NCI-H526 treated with DMSO at 0.1 percent for 48 hours (cell line): ENCODE measurements around the gene GZF1.

Experiments
- DNase-seq: peaks from one replicate; lab custom pipeline; 2025; lab: John Stamatoyannopoulos, UW

Gene GZF1

DNA sequence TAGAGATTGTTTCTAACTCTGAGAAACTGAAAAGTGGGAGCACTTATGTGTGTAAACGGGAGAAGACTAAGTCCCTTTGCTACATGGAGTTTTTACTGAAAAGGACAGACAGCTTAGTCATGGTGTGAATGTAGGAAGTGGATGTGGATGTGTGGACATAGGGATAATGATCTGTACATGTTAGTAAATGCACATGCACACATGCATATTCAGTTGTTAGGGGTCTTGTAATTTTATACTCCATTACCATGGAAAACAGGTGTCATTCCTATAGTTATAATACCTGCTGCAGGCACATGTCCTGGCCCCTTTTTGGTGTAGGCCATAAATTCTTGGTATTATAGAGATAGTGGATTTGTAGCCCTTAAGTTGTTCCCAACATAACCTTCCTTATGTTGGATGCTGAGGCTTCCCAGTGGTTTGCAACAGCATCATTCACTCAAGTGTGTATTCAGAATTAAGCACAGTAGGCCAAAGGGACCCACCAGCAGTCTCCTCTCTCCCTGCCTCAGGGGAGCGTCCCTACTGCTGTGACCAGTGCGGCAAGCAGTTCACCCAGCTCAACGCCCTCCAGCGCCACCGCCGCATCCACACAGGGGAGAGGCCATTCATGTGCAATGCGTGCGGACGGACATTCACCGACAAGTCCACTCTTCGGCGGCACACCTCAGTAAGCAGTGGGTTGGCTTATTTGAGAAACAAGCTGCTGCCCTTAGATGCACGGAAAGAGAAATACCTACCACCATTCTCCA lies 7.3 kb downstream of the GZF1 start:
- DNase-seq, result no peak

DNA sequence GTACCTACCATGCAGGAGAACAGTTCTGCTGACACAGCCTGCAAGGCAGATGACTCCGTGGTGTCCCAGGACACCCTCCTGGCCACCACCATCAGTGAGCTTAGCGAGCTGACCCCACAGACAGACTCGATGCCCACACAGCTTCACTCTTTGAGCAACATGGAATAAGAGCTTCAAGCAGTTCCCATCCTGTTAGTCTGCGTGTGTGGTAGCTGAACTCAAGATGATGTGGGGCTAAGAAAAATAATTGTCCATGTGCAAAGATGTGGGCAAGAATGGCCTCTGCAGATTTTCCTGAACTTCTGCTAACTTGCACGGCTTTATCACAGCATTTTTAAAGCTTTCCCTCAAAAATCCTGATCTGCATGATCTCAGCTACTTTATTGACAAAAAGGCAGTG lies 8.3 kb downstream of the GZF1 start:
- DNase-seq, result no peak

DNA sequence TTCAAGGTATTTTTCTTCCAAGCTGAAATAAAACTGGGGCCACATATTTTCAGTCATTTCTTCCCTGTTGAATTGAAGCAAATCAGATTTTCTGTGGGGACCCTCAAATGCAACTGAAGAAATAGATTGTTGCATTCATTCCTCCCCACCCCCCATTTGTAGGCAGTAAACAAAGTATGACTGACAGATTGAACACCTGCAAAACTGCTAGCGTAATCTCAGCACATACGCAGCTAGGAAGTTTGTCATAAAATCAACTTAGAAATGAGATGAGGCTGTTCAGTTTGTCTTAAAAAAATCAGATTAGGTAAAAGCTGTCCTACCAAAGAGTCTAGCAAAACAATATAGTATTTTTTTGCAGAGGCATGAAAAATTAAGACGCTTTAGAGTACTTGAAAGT lies 8.9 kb downstream of the GZF1 start:
- no peak for DNase-seq

DNA sequence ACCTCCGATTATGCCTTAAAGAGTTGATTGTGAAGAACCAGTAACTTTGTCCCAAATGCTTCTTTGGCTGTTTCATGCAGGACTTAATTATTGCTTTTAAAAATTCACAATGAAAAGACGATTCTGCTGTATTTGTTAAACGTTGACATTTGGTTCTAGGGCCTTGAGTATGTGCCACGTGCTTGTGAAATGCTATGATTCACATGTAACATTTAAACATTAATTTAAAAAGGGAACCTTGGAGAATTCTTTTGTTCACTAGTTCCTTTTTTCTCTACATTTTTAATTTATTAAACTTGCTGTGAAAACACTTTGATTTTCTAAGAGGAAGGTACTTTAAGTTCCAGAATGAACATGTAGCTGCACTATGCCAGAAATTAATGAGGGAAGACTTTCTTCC lies 9.5 kb downstream of the GZF1 start:
- no peak for DNase-seq

DNA sequence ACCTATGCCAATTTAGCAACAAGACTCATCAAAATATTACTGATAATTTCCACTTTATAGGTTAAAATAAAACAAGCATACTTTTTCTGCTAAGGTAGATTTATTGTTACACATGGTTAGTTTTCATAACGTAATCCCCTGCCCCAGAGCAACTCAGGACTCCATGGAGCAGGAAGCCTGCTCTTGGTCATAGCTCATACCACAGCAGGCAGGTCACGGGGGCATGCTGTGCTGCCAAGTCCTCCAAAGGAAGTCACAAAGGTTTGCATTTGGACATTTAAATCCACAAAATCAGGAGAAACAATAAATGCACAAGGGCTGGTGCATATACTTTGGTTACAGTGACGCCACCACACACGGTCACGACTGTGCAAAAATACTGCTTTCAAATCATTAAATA lies 12.5 kb downstream of the GZF1 start:
- DNase-seq, result no peak

DNA sequence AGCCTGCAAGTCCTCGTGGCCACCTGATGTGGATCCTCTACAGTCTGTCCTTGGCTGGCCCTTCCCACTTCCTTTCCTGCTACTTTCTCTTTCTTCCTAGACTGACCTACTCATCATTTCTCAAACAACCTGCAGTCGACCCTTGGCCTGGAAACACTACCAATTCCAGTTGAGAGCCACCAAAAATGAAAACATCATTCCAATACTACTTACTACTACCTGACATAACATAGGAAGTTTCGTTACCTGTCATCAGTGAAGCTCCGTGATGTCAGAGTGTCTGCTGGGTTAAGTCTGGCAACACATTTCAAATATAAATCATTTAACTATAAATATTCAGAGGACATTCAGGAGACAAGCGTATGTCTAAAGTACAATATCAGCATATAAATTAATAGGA lies 13.8 kb downstream of the GZF1 start:
- DNase-seq, result no peak

DNA sequence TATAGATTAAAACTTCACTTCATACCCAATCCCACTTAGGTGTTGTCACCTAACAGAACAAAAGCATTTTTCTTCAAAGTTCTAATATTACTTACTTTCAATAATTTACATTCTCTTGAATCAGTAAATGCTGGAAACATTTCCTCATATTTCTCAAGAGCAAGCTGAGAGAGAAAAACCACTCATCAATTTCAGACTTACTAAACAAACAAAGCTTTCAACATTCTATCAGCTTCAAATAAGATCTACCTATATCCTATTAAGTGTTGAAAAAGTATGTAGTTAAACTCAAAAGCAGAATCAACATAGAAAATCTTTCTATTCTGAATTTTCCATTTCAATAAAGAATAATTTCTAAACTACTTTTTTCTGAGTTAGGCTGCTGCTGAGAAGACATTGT lies 17.8 kb downstream of the GZF1 start:
- DNase-seq, result no peak

DNA sequence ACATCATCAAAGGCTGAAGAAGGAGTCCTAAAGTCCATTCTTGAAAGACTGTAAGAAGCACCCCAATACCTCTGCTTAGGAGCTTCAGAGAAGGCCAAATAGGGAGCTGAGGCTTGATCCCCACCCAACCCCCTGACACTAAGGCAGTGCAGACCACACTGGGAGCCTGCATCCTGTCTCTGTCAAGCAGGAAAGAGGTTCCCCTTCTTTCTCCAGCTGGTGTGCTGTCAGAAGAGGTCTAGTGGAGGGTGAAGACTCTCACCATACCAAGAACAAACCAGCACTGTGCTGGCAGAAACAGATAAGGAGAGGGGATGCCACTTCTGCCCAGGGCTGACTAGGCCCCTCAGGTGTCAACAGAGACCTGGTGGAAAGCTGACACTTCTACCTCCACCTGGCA lies 19.9 kb downstream of the GZF1 start:
- DNase-seq, result no peak

DNA sequence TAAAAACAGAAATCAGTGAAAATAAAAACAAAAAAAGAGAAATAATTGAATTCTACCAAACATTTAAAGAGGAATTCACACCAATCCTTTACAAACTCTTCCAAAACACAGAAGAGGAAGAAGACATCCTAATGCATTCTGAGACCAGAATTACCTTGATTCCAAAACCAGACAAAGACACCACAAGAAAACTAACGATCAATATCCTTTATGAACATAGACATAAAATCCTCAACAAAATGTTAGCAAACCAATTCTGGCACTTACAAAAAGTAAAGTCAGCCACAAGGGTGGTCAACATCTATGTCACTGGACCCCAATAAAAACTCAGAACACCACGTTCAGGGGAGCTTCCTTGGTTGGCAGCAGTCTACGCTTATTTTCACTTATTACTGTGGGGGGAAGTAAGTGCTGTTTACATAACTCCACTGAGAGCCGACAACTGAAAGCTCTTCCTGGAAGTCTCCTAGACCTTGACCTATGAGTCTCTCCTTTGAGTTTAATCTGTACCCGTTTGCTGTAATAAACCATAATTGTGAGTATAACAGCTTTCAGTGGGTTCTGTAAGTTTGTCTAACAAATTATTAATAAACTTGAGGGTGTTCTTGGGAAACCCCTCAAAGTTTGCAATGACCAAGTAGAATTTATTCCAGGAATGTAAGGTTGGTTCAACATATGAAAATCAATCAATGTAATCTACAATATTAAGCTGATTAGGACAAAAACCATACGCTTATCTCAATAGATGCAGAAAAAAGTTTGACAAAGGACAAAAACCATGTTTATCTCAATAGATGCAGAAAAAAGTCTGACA lies 24.5 kb downstream of the GZF1 start:
- no peak for DNase-seq

DNA sequence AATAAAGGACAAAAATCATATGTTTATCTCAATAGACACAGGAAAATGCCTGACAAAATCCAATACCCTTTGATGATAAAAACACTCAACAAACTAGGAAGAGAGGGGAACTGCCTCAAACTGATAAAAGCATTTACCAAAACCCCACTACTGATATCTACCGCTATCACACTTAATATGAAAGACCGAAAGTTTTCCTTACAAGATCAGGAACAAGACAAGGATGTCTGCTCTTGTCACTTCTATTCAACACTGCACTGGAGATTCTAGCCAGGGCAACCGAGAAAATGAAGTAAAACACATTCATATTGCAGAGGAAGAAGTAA lies 25.1 kb downstream of the GZF1 start:
- DNase-seq, result no peak

DNA sequence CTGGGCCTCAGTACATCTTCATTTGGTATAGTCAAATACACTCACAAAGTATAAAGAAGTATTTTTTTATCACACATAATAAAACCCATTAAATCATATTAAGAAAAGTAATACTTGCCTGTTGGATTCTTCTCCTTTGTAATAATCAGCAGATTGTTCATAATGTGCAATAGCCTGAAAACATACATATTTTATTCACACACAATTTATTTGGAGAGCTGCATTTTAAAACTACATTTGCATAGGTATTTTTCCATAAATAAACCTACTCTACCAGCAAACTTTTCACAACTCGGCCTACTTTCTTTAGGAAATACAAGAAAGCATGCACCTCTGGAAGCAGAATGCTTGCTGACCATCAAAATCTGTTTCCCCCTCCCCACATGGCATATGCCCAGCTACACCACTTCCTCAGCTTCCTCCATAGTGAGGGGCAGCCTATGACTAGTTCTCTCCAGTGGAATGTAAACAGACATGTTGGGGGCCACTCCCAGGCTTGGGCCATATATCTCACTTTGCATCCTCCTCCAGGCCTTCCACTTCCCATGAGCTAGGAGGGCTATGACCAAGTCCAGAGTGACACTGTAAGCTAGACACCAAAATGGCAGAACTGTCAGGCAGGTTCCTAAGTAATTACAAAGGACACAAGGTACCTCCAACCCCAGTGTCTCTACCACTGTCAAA lies 28.3 kb downstream of the GZF1 start:
- no peak for DNase-seq

DNA sequence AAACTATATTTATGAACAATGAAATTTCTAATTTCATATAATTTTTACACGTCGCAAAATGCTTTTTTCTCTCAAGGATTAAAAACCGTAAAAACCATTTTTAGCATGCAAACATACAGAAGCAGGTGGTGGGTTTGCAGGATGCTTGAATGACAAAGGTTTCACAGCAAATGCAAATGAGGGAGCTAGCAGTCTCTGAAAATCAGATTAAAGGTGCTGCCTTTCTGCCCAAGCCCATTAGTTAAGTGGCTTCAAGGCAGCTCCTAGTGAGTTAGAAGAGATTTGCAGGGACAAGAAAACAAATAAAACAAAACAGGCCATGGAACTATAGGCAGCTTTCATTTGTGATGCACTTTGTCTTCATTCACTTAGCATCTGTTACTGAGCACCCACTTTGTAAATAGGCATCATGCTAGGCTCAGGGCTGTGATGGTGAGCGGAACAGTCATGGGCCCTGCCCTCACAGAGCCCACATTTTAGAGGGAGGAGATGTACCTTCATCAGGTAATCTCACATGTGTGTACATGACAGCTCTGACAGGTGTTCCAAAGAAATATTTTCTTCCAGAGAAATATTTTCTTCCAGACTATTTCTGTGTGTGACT lies 29.8 kb downstream of the GZF1 start:
- peak; percentile 21 for DNase-seq

DNA sequence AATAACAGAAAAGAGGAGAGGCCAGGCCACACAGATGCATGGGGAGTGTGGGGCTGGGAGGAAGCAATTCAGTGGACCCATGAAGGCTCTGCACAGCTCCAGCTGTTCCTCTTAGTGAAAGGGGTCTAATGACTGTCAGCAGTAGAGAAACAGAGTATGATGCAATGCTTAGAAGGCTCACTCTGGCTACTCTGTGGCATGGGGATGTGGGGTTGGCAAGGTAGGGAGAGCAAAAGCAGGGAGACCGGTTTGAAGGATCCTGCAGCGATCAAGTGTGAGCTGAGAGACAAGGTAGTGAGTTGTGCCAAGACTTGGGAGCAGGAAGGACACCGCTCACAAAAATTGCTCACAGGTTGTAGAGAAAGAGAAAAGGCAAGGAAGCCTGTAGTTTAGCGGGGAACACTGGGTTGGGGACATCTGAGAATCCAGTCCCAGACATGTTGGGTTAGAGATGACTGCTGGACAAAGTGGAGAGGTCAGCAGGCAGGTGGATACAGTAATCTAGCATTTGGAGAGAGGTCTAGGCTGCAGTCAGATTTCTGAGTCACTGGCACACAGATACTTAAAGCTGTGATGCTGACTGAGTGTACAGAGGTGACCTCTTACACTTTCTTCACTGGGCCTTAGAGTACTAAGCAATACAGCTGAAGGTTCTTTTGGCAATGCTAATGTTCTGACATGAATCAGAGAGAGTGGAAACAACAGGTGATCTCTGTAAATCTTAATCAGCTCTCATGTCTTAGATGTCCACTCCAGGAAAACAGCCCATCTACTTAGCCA lies 32.2 kb downstream of the GZF1 start:
- DNase-seq, result no peak

DNA sequence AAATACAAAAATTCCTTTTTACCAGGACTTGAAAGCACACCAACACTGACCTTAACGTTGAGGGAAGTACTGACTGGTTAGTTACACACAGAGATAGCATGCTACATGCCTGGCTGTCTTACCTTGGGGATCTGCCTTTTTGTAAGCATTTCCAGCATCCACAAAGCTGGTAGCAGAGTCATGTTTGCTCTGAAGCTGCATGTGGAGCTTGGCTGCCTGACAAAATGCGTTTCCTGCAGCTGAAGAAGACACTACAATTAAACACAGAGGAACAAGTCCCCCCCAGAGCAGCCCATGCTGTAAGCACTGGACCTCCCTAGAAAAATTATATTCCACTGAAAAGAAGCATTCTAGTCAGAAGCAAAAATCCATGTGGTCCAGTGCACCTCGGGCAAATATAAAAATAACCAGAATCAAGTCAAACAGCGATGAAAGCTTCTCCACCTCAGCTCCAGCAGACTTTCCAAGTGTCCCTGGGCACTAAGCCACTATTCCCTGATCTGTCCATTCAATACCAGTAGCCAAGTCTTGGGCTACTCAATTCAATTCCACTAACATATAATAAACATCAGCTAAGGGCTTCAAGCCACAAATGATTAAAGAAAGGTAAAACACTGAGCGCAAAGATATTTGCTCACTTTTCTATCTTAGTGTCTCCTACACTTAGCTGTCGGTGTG lies 35.1 kb downstream of the GZF1 start:
- DNase-seq, result no peak

DNA sequence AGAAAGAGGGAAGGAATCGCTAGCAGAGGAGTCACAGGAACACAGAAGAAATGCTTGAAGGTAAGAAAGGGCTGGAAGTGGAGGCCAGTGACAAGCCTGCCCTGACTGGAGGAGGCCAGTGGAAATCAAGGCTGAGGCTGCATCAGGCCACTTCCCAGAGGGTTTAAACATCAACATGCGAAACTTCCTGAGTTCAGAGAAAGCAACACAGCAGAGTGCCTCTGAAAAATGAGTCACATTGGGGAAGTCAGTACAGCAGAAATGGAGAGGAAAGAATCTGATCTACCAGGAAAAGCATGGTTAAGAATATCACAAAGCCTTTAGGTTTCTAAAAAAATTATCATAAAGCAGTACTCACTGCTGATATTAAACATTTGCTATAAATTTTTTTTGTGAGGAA lies 36.0 kb downstream of the GZF1 start:
- no peak for DNase-seq

DNA sequence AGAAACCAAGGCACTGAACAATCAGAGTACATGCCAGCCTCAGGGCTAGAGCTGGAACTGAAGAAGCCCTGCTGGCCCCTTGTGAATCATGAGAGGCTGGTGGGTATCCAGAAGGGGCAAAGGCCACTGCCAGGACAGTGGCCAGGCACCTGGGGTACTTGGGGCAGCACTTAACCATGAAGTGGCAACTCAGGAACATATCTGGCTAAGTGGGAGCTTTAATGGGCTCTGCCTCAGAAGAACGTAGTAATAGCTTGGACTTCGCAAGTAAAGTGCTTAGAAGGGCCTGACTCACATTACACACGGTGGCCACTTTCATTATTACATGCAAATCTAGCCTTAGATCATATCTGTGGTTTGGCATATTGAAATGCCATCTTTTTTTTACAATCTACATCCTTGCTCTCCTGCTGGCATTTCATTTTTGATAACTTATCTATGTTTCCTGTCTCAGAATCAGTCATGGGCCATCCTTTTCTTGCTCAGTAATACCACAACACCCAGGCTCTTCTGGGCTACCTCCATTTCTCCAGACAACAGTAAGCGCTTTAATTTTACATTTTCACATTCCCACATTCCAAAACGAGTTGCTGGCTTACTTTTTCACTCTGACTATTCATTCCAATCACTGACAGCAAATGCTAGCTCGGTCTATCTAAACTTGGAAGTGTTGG lies 37.7 kb downstream of the GZF1 start:
- peak; percentile 63 for DNase-seq

DNA sequence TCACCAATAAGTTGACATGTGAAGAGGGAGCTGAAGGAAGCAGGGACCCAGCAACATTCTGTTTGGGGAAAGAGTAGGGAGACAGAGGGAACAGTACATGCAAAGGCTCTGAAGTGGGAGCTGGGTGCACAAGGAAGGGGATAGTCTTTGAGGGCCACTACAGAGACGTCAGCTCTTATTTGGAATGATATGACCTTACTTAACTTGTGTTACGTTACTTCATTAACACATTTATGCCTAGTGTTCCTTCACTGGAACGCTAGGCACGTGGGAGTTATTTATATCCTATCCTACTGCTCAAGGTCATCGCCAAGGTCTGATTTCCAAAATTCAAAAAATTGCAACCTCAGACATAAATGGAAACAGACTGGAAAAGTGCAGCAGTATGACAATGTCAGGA lies 39.1 kb downstream of the GZF1 start:
- DNase-seq, result no peak

DNA sequence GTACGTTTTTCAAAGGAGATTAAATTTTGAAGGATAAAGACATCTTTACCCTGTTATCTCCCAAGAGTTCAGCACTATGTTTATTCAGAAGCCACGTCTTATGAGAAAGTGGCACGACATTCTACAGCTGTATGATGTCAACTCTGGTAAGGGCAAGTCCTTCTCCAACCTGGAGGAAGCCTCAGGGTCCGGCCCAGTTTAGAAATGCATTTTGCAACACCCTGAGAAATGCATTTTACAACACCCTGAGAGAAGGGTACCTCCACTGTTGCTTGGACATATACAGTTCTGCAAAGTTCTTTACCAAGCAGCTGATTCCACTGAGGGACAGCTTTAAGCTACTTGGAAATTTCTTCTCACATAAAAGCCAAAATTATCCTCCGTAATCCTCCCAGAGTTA lies 41.8 kb downstream of the GZF1 start:
- DNase-seq, result no peak

DNA sequence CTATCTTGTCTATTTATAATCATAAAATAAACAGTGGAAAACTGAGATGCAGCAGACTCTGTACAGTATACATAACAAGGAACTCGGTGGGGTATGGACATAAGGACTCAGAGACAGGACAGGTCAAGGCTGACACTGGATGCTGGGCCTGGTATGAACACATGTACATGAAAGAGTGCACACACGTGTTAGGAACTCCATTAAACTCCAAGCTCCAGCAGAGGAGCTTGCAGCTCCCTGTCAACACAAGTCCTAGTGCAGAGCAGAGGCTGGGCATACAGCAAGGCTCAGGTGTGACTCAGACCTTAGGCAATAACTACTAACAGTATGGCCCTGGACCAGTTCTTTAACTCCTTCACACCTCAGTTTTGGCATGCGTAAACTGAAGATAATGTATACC lies 42.2 kb downstream of the GZF1 start:
- DNase-seq, result no peak

DNA sequence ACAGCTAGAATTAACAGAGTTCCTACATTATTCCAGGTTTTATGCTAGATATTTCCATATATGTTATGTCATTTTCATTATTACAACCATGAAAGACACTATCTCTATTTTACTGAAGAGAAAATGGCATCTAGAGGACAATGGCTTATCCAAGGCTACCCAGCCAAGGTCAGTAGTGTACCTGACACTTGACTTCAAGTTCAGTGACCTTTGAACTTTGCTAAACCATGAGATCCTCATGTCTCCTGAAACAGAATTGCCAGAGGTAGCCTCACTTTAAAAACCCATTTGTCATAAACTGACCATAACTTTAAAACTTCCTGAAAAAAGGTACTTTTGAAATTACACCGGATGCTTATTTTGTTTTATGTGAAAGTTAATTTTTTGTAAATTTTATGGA lies 44.9 kb downstream of the GZF1 start:
- DNase-seq, result no peak
